Osteocyte (in vitro differentiated cells): Measurements from ENCODE around the gene IFNA17. TPM values are rescaled to one million over a fixed set of nuclear protein-coding genes. Genes with fewer than 3 reads are reported as not detected.
"Not testable (repeated sequence)": the region's sequence is repeated elsewhere in the genome, so short reads cannot be mapped to it uniquely, and the experiment has no call there.

ENCODE experiments used
- DNase-seq: peaks from one replicate; pipeline ENCODE4 v3.0.0; 2021; ENCODE audit warnings: mixed read lengths; ENCODE audit not compliant: unreplicated experiment; ENCODE audit errors: extremely low spot score
- H3K27ac Mint-ChIP-seq: one replicate; pipeline ENCODE4 v1.8.0; 2021; ENCODE audit warnings: mild to moderate bottlenecking, mixed read lengths; ENCODE audit not compliant: unreplicated experiment
- H3K27me3 Mint-ChIP-seq: one replicate; pipeline ENCODE4 v1.8.0; 2021; ENCODE audit warnings: mixed read lengths; ENCODE audit not compliant: unreplicated experiment
- H3K36me3 Mint-ChIP-seq: one replicate; pipeline ENCODE4 v1.8.0; 2021; ENCODE audit warnings: mixed read lengths; ENCODE audit not compliant: unreplicated experiment
- H3K4me1 Mint-ChIP-seq: one replicate; pipeline ENCODE4 v1.8.0; 2021; ENCODE audit warnings: mixed read lengths; ENCODE audit not compliant: unreplicated experiment
- H3K4me3 Mint-ChIP-seq: one replicate; pipeline ENCODE4 v1.8.0; 2021; ENCODE audit warnings: mild to moderate bottlenecking, moderate library complexity, mixed read lengths; ENCODE audit not compliant: unreplicated experiment
- H3K9me3 Mint-ChIP-seq: one replicate; pipeline ENCODE4 v1.8.0; 2021; ENCODE audit warnings: mixed read lengths; ENCODE audit not compliant: unreplicated experiment
- total RNA-seq: library from RNA; stranded (reverse); gene quantifications from 2 replicates; pipeline ENCODE4 v1.2.1, GENCODE V29; 2021
- TF ChIP-seq, protein P1 (sequence below): fragments of 200-600 bp; sonication (generic); IDR thresholded peaks from 2 replicates; pipeline ENCODE4 v1.5.0; 2021; ENCODE audit warnings: antibody characterized with exemption, mild to moderate bottlenecking, moderate library complexity

Gene IFNA17
- total RNA-seq, 1 donor from 2014 or later: not detected

DNA sequence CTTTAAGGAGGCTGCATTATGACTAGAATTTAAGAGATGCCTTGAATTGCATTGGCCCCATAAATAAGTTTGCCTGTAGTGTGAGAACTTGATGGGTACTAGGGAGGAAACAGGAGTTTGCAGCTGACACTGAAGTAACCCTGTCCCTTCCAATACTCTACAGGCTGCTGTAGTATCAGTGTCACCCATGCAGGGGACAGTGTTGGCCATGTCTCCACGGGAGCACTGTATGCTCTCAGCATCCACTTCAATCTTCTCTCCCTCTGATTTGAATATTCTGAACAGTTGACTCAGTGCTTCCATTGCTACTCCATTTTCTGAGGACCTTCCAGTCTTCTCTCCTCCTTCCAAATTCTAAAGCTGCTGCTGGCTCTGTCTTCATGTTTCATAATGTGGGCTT is 23.2 kb upstream of the IFNA17 start:
- TF ChIP-seq, protein P1, sequence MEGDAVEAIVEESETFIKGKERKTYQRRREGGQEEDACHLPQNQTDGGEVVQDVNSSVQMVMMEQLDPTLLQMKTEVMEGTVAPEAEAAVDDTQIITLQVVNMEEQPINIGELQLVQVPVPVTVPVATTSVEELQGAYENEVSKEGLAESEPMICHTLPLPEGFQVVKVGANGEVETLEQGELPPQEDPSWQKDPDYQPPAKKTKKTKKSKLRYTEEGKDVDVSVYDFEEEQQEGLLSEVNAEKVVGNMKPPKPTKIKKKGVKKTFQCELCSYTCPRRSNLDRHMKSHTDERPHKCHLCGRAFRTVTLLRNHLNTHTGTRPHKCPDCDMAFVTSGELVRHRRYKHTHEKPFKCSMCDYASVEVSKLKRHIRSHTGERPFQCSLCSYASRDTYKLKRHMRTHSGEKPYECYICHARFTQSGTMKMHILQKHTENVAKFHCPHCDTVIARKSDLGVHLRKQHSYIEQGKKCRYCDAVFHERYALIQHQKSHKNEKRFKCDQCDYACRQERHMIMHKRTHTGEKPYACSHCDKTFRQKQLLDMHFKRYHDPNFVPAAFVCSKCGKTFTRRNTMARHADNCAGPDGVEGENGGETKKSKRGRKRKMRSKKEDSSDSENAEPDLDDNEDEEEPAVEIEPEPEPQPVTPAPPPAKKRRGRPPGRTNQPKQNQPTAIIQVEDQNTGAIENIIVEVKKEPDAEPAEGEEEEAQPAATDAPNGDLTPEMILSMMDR: no peak
- H3K36me3 Mint-ChIP-seq: no peaks in the 10 kb centered on the region
- H3K27me3 Mint-ChIP-seq: peaks cover 49% of the 10 kb centered on the region
- peaks cover 3% of the 10 kb centered on the region for H3K9me3 Mint-ChIP-seq
- no peak for DNase-seq
- no peak overlapping the region for H3K4me3 Mint-ChIP-seq
- no peak overlapping the region for H3K27ac Mint-ChIP-seq
- peaks cover 4% of the 10 kb centered on the region for H3K4me1 Mint-ChIP-seq

DNA sequence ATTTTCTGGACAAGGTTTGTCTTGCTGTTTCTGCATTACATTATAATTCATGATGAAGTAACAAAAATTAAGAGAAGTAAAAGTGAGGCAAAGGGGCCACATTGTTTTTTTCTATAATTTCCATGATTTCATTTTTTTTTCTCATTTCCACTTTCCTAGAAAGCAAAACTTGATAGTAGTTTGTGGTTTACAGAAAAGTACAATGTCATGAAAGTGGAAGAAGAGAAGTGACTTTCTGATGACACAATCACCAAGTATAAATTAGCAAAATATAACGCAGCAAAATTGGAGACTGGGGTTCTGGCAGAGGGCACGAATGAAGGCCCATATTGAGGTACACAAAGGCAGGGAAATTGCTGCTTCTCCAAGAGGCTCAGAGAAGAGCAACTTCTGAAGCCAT is 16.8 kb upstream of the IFNA17 start:
- Mint-ChIP-seq H3K27ac (no peak overlapping the region), H3K27me3 (peaks cover 33% of the 10 kb centered on the region), H3K9me3 (peaks cover 5% of the 10 kb centered on the region), H3K4me3 (no peak overlapping the region), H3K4me1 (no peaks in the 10 kb centered on the region), H3K36me3 (no peaks in the 10 kb centered on the region)
- no peak for DNase-seq
- TF ChIP-seq, protein P1: no peak

DNA sequence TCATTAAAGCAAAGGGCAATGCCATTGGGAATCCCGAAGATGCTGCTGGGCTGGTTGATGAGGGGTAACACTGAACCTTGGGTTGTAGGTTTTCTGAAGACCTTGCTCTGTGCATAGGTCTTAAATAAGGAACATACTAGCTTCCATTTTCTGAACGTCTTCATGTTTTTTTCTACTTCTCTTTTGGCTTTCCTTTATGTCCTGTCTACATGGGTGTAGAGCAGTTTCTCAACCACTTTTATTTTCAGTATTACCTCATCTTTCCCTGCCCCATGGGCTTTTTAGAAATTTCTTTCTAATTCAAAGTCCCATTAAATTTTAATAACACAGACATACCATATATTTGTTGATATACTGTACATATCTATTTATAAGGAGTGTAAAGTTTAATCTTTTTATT is 11.9 kb upstream of the IFNA17 start, which contains the start of gene IFNA14:
TSS of gene IFNA14 (minus strand) at position 95 of the 400 bp plus-strand sequence. CDS start at position 25, 70 bp downstream.
- H3K4me3 Mint-ChIP-seq: no peak within 1 kb of the TSS

DNA sequence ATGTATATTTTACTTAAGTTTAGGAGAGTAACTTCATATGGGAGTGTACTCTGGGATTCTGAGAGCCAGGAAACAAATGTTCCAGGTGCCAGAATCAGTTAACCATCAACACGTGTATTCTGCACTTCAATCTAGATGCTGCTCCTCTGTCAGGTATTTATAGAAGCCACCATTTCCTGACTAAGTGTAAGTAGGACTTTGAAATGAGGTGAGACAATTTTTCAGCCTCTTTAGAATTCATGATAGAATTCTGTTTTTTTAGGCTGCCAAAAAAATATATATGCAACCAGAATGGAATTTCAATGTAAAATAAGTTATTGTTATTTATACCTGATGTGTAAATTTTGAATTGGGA is 8.3 kb upstream of the IFNA17 start:
- H3K9me3 Mint-ChIP-seq, DNase-seq, H3K4me3 Mint-ChIP-seq, H3K27ac Mint-ChIP-seq, H3K4me1 Mint-ChIP-seq, H3K36me3 Mint-ChIP-seq: not testable (repeated sequence)
- peaks cover 44% of the 10 kb centered on the region for H3K27me3 Mint-ChIP-seq

More for the DNA sequence above, 11.9 kb upstream of the IFNA17 start, which contains the start of gene IFNA14:
- Mint-ChIP-seq H3K36me3 (no peaks in the 10 kb centered on the region), H3K9me3 (no peaks in the 10 kb centered on the region), H3K4me1 (no peaks in the 10 kb centered on the region), H3K27me3 (peaks cover 49% of the 10 kb centered on the region), H3K27ac (no peak within 1 kb of the TSS)
- TF ChIP-seq, protein P1: no peak
- DNase-seq: no peak

DNA sequence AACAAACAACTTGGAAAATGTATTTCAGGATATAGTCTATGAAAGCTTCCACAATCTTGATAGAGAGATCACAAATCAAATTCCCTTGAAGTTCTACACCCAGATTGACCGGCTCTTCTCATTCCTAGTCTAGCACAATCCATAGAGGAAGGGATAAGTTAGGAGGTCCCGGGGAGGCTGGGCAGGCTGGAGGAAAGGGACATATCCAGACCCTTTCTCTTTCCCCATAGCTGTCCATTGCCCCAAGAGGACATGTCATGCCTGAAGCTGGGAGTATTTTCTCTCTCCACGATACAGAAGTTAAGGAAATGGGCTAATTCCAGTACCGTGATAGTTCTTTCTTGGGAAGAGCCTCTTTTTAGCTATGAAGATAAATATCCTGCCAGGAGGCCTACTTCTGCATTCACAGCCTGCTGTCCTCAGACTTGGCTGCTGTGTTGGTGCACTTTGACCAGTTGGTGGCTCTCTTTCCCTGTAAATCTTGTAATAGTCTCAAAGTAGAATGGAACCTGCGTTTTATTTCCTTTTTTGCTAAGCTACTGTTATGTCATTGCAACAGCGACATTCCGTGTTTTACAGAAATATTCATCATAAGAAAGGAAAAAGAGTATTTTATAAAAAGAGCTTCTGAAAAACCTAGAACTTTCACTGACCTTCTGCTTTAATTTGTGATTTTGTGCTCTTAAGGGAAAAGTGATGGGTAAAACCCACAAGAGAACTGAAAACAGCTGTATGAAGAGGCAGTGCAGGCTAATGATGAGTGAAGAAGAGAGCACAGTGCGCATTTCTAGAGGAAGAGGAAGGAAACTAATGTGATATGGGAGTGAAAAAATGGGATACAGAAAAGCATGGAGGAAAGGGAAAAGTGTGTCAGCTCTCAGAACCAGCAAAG is 7.7 kb upstream of the IFNA17 start:
- not testable (repeated sequence) for H3K27ac Mint-ChIP-seq, H3K36me3 Mint-ChIP-seq, H3K4me3 Mint-ChIP-seq, DNase-seq, H3K9me3 Mint-ChIP-seq, H3K4me1 Mint-ChIP-seq
- TF ChIP-seq, protein P1: peak; percentile 57
- H3K27me3 Mint-ChIP-seq: peaks cover 43% of the 10 kb centered on the region
